GM12801 (cell line): Measurements from ENCODE around the gene CAMSAP1.

Experiments
- TF ChIP-seq, protein P1 (sequence below): IDR thresholded peaks from one replicate; pipeline ENCODE4 v1.5.1; 2011; ENCODE audit warnings: control low read depth; ENCODE audit not compliant: insufficient read length; ENCODE audit errors: extremely low read depth

Gene CAMSAP1

DNA sequence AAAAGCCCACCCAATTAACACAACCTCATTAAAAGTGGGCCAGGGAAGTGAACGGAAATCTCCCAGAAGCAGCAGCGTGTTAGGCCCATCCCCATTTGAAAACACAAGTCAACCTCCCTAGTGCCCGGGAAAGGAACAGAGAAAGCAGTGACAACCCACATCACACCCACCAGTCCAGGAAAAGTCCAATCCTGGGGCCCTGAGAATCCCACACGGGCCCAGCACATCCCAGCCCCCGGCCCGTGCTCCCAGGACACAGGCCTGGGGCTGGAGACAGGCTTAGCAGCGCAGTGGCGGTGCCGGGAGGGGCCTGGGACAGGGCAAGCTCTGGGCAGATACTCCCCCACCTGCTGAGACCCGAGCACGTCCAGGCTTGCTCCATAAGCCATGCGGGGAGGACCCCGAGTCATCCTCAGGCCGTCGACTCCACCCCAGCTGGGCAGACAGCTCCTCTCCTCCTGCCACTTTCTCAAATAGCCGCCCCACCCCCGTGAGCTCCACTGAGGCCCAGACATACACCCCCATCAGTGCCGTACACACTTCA lies 104.4 kb downstream of the CAMSAP1 start:
- TF ChIP-seq, protein P1, sequence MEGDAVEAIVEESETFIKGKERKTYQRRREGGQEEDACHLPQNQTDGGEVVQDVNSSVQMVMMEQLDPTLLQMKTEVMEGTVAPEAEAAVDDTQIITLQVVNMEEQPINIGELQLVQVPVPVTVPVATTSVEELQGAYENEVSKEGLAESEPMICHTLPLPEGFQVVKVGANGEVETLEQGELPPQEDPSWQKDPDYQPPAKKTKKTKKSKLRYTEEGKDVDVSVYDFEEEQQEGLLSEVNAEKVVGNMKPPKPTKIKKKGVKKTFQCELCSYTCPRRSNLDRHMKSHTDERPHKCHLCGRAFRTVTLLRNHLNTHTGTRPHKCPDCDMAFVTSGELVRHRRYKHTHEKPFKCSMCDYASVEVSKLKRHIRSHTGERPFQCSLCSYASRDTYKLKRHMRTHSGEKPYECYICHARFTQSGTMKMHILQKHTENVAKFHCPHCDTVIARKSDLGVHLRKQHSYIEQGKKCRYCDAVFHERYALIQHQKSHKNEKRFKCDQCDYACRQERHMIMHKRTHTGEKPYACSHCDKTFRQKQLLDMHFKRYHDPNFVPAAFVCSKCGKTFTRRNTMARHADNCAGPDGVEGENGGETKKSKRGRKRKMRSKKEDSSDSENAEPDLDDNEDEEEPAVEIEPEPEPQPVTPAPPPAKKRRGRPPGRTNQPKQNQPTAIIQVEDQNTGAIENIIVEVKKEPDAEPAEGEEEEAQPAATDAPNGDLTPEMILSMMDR, result no peak

DNA sequence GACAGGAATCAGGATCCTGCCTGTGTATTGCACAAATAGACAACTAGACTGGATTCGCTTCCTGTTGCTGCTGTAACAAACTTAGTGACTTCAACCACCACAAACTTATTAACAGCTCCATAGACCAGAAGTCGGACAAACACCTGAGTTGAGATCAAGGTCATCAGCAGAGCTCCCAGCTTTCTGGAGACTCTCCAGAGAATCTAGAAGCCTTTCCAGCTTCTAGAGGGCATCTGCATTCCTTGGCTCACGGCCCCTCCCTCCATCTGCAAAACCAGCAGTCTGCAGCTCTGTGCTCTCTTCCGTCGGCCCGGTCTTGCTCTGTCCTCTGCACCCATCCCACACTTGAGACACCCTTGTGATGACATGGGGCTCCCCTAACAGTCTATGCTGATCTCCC lies 106.3 kb downstream of the CAMSAP1 start:
- TF ChIP-seq, protein P1, result no peak

DNA sequence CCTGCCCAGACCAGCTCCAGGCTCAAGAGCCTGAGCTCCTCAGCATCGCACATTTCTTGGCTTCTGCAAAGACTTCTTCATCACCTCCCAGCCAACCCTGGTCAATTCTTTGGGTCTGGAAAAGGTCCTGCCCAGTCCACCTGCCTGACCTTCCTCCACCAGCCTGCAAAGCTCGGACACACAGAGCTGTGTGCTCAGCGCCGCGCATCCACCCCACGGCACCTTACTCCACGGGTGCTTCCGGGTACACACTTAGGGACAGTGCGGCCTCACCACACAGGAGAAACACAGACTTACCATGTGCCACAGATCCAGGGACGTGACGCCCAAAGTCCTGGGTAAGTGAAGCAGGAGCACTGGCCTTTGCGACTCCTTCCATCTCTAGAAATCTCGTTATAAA lies 108.1 kb downstream of the CAMSAP1 start:
- TF ChIP-seq, protein P1, result no peak

DNA sequence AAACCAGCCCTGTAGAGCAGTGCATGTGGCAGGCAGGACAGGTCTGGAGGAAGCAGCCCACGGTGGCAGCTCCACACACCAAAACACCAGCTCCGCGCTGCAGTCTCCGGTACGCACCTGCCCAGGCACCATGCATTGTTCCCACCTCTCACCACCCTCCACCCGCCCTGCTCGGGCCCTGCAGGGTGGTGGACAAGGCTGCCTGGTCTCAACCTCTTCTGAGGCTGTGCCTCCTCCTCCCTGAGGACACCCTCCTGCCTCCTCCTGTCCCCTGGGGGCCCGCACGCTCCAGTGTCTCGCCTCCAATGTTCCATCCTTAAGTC lies 109.1 kb downstream of the CAMSAP1 start:
- TF ChIP-seq, protein P1, result no peak

DNA sequence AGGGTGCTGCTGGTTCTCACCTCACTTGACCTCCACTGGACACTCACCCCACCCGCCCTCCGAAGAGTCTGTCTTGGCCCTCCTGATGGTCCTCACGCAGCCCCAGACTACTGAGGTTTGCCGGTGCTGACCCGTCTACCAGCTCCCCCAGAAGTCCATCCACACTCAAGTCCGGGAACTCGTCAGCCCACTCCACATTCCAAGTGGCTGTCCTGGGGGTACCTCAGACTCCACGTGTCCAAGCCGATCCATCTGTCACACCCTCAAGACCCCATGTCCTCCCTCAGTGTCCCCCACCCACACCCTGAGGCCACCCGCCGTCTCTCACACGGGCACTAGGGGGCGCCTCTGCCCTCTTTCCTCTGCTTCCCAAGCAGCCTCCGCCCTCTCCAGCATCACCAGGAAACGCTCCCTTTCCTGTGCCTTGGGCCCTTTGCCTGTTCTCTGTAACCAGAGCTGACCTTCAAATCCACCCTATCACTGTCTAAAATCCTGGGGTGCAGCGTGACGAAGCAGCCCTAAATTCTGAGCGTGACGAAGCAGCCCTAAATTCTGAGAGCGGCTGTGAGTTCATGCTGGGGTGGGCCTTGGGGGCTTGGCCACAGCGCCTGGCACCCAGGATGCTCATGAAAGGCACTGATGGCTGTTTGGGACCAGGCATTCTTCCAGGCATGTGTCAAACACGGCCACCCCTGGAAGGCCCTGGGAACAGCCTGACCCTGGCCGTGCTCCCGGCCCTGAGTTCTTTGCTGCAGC lies 109.7 kb downstream of the CAMSAP1 start:
- TF ChIP-seq, protein P1, result no peak

DNA sequence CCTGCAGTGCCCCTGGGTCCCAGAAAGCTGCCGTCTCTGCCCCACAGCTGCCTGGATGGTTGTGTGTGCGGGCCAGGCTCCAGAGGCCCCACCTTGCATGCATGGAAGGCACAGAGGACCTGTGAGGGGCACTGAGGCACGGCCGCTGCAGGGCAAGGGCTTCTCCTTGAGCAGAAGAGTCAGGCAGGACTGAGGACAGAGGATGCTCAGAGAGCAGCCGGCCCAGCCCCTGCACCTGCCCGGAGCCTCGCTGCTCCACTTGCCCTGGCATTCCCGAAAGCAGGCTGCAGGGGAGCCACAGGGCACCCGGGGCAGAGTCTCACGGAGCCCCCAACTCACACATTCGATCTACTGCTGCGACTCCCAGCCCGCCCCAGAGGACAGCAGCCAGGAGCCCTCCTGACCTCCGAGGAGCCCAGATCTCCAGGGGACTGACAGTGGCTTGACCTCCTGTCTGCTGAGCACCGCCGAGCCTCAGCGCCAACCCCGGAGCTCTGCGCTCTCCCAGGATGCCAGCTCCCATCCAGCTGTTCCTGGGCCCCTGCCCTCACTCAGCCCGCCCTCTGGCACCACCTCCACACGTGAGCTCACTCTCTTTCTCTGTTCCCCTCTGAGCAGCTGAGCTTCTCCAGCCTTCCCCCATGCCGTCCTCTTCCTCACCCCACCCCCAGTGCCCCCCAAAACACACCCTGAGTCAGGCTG lies 110.4 kb downstream of the CAMSAP1 start:
- TF ChIP-seq, protein P1, result no peak

DNA sequence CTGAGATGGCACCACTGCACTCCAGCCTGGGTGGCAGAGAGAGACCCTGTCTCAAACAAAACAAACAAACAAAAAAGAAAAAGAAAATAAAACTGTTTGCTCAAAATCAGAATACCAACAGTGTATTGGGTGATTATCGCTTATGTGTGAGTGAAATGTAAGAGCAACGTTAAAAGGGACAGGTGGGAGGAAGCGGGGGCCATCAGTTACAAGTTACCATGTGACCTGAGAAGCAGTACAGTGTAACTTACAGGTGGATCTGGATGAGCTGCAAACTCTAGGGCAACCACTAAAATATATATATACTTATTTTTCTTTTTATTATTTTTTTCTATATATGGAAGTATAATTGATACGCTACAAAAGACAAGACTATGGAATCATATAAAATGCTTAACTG lies 112.0 kb downstream of the CAMSAP1 start:
- TF ChIP-seq, protein P1, result no peak
